ENCODE results near the gene LPAR1. TPM values are rescaled to one million over a fixed set of nuclear protein-coding genes. Genes with fewer than 3 reads are reported as not detected.

The LPAR1 gene
- total and polyA plus RNA-seq, 10 of the 15 experiments (the other 5 are each of a cell fraction or from before 2014, with no cell fraction given): 3.3 to 12.9 (median 8.4) TPM

GRCh38 chr9:111039231-111039906, 1.1 kb upstream of the LPAR1 start (continued):
- TF ChIP-seq ZNF207 (IDR thresholded peaks at IDR 0.05; ENCODE audit: borderline replicate concordance) (no peak; the same call in 1 of the 2 replicates), ZNF384 (IDR thresholded peaks at IDR 0.05; ENCODE audit: borderline replicate concordance, low read depth, low read length) (peak; percentile 61; the same call in 1 of the 2 replicates), STAT3 (IDR thresholded peaks at IDR 0.05; ENCODE audit: low read depth, low read length) (no peak), MLLT1 (IDR thresholded peaks at IDR 0.05) (peak; percentile 69; the same call in 1 of the 2 replicates), IKZF2 (IDR thresholded peaks at IDR 0.05) (peak; percentile 51 to 55; a peak in 1 of 4 replicates), NBN (IDR thresholded peaks at IDR 0.05) (peak; percentile 61; the same call in 1 of the 2 replicates), NR2C1 (IDR thresholded peaks at IDR 0.05) (no peak), IRF3 (IDR thresholded peaks at IDR 0.05) (no peak), HDGF (IDR thresholded peaks at IDR 0.05) (no peak), HCFC1 (IDR thresholded peaks at IDR 0.05; ENCODE audit: low read length) (no peak), EP300 (IDR thresholded peaks at IDR 0.05; ENCODE audit: borderline replicate concordance in 1 of 2, control insufficient read depth in 1 of 2, low read depth in 2 of 2, low read length in 2 of 2) (peak; percentile 27 to 49; a peak in 2 of 4 replicates), SMAD5 (IDR thresholded peaks at IDR 0.05; ENCODE audit: low read depth) (no peak), PRDM15 (CRISPR knock-in tag; IDR thresholded peaks at IDR 0.05) (no peak)
- TF ChIP-seq, protein P1, sequence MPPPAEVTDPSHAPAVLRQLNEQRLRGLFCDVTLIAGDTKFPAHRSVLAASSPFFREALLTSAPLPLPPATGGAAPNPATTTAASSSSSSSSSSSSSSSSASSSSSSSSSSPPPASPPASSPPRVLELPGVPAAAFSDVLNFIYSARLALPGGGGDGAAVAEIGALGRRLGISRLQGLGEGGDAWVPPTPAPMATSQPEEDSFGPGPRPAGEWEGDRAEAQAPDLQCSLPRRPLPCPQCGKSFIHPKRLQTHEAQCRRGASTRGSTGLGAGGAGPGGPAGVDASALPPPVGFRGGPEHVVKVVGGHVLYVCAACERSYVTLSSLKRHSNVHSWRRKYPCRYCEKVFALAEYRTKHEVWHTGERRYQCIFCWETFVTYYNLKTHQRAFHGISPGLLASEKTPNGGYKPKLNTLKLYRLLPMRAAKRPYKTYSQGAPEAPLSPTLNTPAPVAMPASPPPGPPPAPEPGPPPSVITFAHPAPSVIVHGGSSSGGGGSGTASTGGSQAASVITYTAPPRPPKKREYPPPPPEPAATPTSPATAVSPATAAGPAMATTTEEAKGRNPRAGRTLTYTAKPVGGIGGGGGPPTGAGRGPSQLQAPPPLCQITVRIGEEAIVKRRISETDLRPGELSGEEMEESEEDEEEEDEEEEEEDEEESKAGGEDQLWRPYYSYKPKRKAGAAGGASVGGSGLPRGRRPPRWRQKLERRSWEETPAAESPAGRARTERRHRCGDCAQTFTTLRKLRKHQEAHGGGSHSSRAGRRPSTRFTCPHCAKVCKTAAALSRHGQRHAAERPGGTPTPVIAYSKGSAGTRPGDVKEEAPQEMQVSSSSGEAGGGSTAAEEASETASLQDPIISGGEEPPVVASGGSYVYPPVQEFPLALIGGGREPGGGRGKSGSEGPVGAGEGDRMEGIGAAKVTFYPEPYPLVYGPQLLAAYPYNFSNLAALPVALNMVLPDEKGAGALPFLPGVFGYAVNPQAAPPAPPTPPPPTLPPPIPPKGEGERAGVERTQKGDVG (CRISPR knock-in tag; IDR thresholded peaks at IDR 0.05): no peak
- TF ChIP-seq, protein P2, sequence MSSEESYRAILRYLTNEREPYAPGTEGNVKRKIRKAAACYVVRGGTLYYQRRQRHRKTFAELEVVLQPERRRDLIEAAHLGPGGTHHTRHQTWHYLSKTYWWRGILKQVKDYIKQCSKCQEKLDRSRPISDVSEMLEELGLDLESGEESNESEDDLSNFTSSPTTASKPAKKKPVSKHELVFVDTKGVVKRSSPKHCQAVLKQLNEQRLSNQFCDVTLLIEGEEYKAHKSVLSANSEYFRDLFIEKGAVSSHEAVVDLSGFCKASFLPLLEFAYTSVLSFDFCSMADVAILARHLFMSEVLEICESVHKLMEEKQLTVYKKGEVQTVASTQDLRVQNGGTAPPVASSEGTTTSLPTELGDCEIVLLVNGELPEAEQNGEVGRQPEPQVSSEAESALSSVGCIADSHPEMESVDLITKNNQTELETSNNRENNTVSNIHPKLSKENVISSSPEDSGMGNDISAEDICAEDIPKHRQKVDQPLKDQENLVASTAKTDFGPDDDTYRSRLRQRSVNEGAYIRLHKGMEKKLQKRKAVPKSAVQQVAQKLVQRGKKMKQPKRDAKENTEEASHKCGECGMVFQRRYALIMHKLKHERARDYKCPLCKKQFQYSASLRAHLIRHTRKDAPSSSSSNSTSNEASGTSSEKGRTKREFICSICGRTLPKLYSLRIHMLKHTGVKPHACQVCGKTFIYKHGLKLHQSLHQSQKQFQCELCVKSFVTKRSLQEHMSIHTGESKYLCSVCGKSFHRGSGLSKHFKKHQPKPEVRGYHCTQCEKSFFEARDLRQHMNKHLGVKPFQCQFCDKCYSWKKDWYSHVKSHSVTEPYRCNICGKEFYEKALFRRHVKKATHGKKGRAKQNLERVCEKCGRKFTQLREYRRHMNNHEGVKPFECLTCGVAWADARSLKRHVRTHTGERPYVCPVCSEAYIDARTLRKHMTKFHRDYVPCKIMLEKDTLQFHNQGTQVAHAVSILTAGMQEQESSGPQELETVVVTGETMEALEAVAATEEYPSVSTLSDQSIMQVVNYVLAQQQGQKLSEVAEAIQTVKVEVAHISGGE (CRISPR knock-in tag; IDR thresholded peaks at IDR 0.05): no peak

Measured in GM12878 (cell line).